HG02970 (cell line): ENCODE measurements around the gene OR6S1.
"Not testable (repeated sequence)": the region's sequence is repeated elsewhere in the genome, so short reads cannot be mapped to it uniquely, and the experiment has no call there.

Source experiments
- ATAC-seq: cut with Tn5 transposase; IDR thresholded peaks from one replicate; pipeline ENCODE4 v1.9.1; 2021; ENCODE audit warnings: mild to moderate bottlenecking, moderate library complexity, moderate number of reproducible peaks; ENCODE audit not compliant: unreplicated experiment, low FRiP score

OR6S1 gene

GRCh38 chr14:20613094-20614037 is 28.1 kb downstream of the OR6S1 start:
- ATAC-seq: peak; percentile 66

DNA sequence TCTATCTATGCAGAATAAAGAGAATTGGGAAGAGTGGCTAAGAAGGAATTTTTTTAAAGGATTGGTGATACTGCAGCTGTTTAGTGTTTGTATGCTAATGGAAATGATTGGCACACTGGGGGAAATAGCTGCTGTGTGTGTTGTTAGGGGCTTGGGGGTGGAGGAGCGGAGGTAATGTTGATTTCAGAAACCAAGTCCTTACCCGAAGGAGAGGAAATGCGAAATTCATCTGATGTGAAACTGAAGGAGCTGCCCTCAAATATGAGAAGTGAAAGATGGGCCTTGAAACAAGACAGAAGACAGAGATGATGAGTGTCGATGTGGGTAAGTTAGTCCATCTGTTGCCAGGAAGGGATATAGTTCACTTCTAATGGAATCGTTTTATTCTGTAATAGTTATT is 29.1 kb downstream of the OR6S1 start:
- no peak for ATAC-seq

DNA sequence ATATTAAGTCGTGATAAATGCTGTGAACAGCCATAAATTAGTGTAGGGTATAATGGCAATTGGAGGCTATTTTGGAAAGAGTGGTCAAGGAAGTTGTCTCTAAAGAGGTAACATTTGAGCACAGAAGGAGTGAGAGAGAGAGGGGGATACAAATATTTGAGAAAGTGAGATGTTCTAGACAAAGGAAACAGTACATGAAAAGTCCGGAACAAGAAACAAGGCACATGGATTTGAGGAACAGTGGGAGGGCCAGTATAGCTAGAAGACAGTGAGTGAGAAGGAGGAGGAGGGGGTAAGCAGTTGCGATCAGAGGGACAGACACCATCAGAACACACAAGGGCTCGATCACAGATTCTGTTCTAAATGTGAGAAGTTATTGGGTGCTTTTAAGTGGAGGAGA is 30.2 kb downstream of the OR6S1 start:
- ATAC-seq: no peak

GRCh38 chr14:20610002-20610765 is 31.3 kb downstream of the OR6S1 start:
- no peak for ATAC-seq

- ATAC-seq: peak; percentile 33
Measured at GRCh38 chr14:20609215-20610001, 32.1 kb downstream of the OR6S1 start.

GRCh38 chr14:20608383-20609110 is 32.9 kb downstream of the OR6S1 start:
- ATAC-seq: no peak

DNA sequence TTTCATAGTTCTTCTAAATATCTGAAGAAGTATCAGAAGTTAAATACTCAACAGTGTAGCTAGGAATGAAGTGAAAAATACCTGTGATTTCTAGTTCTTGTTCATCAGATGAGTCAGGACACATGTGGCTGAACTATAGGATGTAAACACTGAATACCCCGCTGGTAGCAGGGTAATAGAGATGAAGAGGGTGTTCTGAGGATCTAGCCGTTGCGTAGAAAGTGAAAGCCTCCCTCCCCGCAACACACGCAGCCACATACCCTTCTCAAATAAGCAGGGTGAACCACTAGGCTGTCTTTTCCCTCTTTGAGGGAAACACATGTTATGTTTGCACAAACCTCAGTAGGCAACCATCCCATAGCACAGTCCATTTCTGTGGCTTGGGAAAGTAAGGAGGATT is 33.9 kb downstream of the OR6S1 start:
- no peak for ATAC-seq

DNA sequence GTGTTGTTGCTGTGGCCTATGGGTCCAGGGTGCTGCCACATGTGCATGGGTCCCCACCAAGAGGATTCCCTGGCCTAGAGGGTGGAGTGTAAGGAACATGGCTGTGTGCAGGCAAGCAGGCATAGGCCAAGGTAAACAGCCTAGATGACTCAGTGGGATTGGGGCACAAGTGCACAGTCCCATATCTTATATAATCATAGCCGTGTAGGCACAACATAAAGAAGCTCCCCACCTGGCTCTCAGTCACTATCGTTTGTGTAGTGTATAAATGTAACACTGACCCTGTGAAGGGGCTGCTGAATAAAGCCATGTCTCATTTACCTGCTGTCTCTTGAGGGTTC is 34.6 kb downstream of the OR6S1 start:
- no peak for ATAC-seq

GRCh38 chr14:20606190-20606901 is 35.1 kb downstream of the OR6S1 start:
- ATAC-seq: no peak

GRCh38 chr14:20603813-20604690 is 37.4 kb downstream of the OR6S1 start:
- ATAC-seq: no peak

DNA sequence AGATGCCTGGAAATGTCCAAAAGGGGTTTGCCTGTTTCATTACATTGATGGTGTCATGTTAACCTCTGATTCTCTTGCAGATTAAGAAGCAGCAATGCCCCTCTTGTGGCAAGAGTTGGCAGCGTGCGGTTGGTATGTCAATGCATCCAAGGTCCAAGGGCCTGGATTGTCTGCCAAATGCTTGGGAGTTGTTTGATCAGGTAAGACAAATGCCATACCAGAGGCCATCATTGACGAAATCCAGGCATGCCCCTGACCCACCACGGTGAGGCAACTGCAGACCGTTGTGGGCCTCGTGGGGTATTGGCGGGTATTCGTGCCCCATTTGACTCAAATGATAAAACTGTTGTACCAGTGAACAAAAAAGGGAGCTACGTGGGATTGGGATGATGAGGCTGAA is 38.9 kb downstream of the OR6S1 start:
- ATAC-seq: no peak

DNA sequence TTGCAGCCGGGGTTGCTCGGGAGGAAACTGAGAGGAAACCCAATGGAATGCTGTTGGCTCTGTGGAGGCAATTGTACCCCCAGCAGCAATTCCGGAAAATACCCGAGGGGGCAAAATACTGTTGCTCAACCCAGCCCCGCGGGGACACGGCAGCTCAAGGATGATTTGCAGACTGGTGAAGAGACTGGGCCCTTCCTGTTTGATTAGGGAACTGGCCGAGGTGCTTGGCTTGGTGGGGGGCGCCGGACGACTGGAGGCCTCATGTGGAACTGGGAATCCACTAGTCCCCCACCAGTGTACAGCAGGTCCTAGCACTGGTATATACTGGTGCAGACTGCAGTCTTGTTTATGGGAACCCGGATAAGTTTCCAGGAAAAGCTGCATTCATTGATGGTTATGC is 40.0 kb downstream of the OR6S1 start:
- no peak for ATAC-seq

DNA sequence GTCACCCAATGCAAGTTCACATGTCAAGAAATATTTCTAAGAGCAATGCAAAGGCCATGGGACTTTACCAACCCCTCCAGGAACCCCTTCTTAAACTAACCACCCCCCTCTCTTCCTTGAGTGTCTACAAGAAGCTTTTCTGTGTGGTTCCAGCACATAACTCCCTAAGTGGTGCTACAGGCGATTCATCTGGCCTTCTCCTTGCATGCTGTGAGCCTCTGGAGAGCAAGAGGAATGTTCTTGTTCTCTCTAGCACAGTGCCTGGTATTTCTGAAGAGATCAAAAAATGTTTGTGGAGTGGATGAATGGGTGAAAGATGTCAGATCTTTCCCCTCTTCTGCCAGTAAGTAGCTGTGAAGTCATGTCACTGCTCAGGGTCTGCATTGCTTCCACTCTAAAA is 44.4 kb downstream of the OR6S1 start:
- ATAC-seq: no peak

GRCh38 chr14:20595726-20596125 is 45.8 kb downstream of the OR6S1 start:
- not testable (repeated sequence) for ATAC-seq

GRCh38 chr14:20592574-20592973 is 48.9 kb downstream of the OR6S1 start:
- ATAC-seq: no peak

DNA sequence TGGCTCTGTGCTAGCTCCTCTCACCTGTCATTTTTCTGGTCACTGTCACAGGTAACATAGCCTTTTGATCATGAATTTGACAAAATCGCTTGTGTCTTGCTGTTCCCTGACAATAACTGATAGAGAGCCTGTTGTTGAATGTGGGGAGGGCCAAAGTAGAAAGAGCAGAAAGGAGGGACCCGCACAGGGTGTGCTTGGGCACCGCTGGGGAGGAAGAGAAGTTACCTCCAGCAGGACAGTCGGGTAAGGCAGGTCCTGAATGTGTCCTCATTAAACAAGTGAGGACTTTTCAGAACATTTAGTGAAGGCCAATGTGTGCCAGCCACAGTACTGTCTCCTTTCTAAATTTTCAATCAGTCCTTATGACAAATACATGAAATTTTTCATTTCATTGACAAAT is 50.3 kb downstream of the OR6S1 start, which contains the start of gene RNASE12:
TSS of gene RNASE12 (minus strand) at position 142 of the 400 bp plus-strand sequence. CDS start 653 bp downstream, outside the sequence.
- no peak for ATAC-seq
